ENCODE results near the gene MFNG.

The MFNG gene

GRCh38 chr22:37510091-37510490, 23.9 kb upstream of the MFNG start:
- H3K27ac ChIP-seq, result no peak overlapping the region
- no peak for TF ChIP-seq ZFX (IDR thresholded peaks at IDR 0.05; ENCODE audit: borderline replicate concordance)

- H3K27ac ChIP-seq, result no peak overlapping the region
- TF ChIP-seq ZFX (IDR thresholded peaks at IDR 0.05; ENCODE audit: borderline replicate concordance) (no peak), CTCF (IDR thresholded peaks at IDR 0.05) (no peak)
These were observed 23.1 kb upstream of the MFNG start for GRCh38 chr22:37509059-37509860.

GRCh38 chr22:37508431-37508992, 22.3 kb upstream of the MFNG start:
- no peak overlapping the region for H3K27ac ChIP-seq
- no peak for TF ChIP-seq ZFX (IDR thresholded peaks at IDR 0.05; ENCODE audit: borderline replicate concordance)
- TF ChIP-seq CTCF (IDR thresholded peaks at IDR 0.05), result no peak

GRCh38 chr22:37507731-37508130, 21.5 kb upstream of the MFNG start:
- TF ChIP-seq ZFX (IDR thresholded peaks at IDR 0.05; ENCODE audit: borderline replicate concordance) (no peak), CTCF (IDR thresholded peaks at IDR 0.05) (no peak)
- H3K27ac ChIP-seq, result no peak overlapping the region

GRCh38 chr22:37505989-37506388, 19.8 kb upstream of the MFNG start:
- H3K27ac ChIP-seq, result no peak overlapping the region
- TF ChIP-seq CTCF (IDR thresholded peaks at IDR 0.05) (no peak), ZFX (IDR thresholded peaks at IDR 0.05; ENCODE audit: borderline replicate concordance) (no peak)

- H3K27ac ChIP-seq, result no peak overlapping the region
These were observed 19.4 kb upstream of the MFNG start for GRCh38 chr22:37505565-37505964.

GRCh38 chr22:37504964-37505363, 18.8 kb upstream of the MFNG start:
- TF ChIP-seq CTCF (IDR thresholded peaks at IDR 0.05) (no peak), ZFX (IDR thresholded peaks at IDR 0.05; ENCODE audit: borderline replicate concordance) (no peak)
- no peak overlapping the region for H3K27ac ChIP-seq

More at GRCh38 chr22:37505565-37505964, 19.4 kb upstream of the MFNG start:
- TF ChIP-seq CTCF (IDR thresholded peaks at IDR 0.05) (no peak), ZFX (IDR thresholded peaks at IDR 0.05; ENCODE audit: borderline replicate concordance) (no peak)

All from 22Rv1 (cell line).